OCI-LY1 (cell line): ENCODE results near the gene TAC3.
"Not testable (repeated sequence)": the region's sequence is repeated elsewhere in the genome, so short reads cannot be mapped to it uniquely, and the experiment has no call there.

Source experiments
- H2AFZ ChIP-seq: fragments of 200-600 bp; sonication (generic), shearing (Covaris generic); 2 replicates; pipeline ENCODE4 v1.6.0; 2014; ENCODE audit warnings: antibody characterized with exemption, mild to moderate bottlenecking, low read length
- H3F3A ChIP-seq: fragments of 200-600 bp; sonication (generic), shearing (Covaris generic); 2 replicates; pipeline ENCODE4 v1.6.0; 2014; ENCODE audit warnings: mild to moderate bottlenecking, antibody characterized with exemption, low read length, moderate library complexity; ENCODE audit not compliant: insufficient read depth
- H3K27ac ChIP-seq: fragments of 200-600 bp; sonication (generic); 2 replicates; pipeline ENCODE4 v1.5.1; 2014; ENCODE audit warnings: low read length, mixed run types, mild to moderate bottlenecking, low read depth; ENCODE audit not compliant: poor library complexity, severe bottlenecking
- H3K27me3 ChIP-seq: fragments of 200-600 bp; sonication (generic); 2 replicates; pipeline ENCODE4 v1.6.0; 2014; ENCODE audit warnings: antibody characterized with exemption, mild to moderate bottlenecking, low read length, moderate library complexity; ENCODE audit not compliant: insufficient read depth
- H3K36me3 ChIP-seq: fragments of 200-600 bp; sonication (generic); 2 replicates; pipeline ENCODE4 v1.6.1; 2014; ENCODE audit warnings: mild to moderate bottlenecking, antibody characterized with exemption, low read length, moderate library complexity, mixed read lengths; ENCODE audit not compliant: insufficient read depth
- H3K4me1 ChIP-seq: fragments of 200-600 bp; sonication (generic); 2 replicates; pipeline ENCODE4 v1.5.1; 2014; ENCODE audit warnings: mild to moderate bottlenecking, low read length, moderate library complexity; ENCODE audit not compliant: insufficient read depth, severe bottlenecking
- H3K4me2 ChIP-seq: fragments of 200-600 bp; sonication (generic), shearing (Covaris generic); 2 replicates; pipeline ENCODE4 v1.6.1; 2014; ENCODE audit warnings: low read length
- H3K4me3 ChIP-seq: fragments of 200-600 bp; sonication (generic); 2 replicates; pipeline ENCODE4 v1.5.1; 2014; ENCODE audit warnings: low read length, low read depth, mild to moderate bottlenecking, mixed read lengths; ENCODE audit not compliant: poor library complexity, severe bottlenecking
- H3K79me2 ChIP-seq: fragments of 200-600 bp; shearing (Covaris generic); 2 replicates; pipeline ENCODE4 v1.6.1; 2016; ENCODE audit warnings: mixed run types, low read length, mixed read lengths; ENCODE audit not compliant: insufficient read depth
- H3K9ac ChIP-seq: fragments of 200-600 bp; sonication (generic), shearing (Covaris generic); 2 replicates; pipeline ENCODE4 v1.6.1; 2014; ENCODE audit warnings: mild to moderate bottlenecking, low read length, mixed read lengths
- H3K9me2 ChIP-seq: fragments of 200-600 bp; sonication (generic), shearing (Covaris generic); 2 replicates; pipeline ENCODE4 v1.6.1; 2014; ENCODE audit warnings: low read depth, mild to moderate bottlenecking, low read length, mixed read lengths
- H3K9me3 ChIP-seq: fragments of 200-600 bp; shearing (Covaris generic); 2 replicates; pipeline ENCODE4 v1.6.1; 2014; ENCODE audit warnings: low read length, mixed read lengths
- H4K20me1 ChIP-seq: fragments of 200-600 bp; sonication (generic), shearing (Covaris generic); 2 replicates; pipeline ENCODE4 v1.6.0; 2016; ENCODE audit warnings: mild to moderate bottlenecking, low read length; ENCODE audit not compliant: insufficient read depth
- CTCF ChIP-seq: fragments of 200-600 bp; sonication (generic), shearing (Covaris generic); IDR thresholded peaks from 2 replicates; pipeline ENCODE4 v1.5.1; 2017; ENCODE audit warnings: mild to moderate bottlenecking, antibody characterized with exemption, low read length, moderate library complexity, mixed read lengths
- EZH2 ChIP-seq: fragments of 200-600 bp; sonication (generic), shearing (Covaris generic); IDR thresholded peaks from 2 replicates; pipeline ENCODE4 v1.8.0; 2017; ENCODE audit warnings: borderline replicate concordance, mixed run types, mild to moderate bottlenecking, antibody characterized with exemption, low read length, moderate library complexity, mixed read lengths

The TAC3 gene

DNA sequence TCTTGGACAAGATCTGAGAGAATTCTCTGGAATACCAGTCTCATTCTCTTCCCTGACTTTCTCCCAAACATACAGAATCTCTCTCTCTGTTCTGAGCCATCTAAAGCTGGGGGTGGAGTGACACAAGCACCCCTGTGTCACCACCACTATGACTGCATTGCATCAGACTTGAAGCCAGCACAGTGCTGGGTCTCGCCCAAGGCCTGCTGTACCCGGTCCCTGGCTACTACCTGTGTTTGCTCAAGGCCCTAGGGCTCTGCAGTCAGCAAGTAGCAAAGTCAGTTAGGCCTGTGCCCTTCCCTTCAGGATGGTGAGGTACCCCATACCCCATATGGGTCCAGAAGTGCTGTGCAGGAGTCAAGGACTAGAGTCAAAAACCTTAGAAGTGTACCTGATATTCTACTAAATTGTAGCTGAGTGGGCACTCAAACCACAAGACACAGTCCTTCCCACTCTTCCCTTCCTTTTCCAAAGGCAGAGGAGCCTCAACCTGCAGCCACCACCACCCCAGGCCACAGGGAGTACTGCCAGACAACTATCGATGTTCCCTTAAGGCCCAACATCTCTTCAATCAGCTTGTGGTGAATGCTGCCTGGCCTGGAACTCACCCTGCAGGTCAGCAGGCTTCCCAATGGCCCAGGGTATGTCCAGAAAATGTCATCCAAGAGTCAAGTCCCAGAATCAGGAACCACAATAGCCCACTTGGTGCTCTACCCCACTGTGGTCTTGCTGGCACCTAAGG, 37.8 kb downstream of the TAC3 start:
- H3K4me2 ChIP-seq = no peak overlapping the region
- H2AFZ ChIP-seq = no peak overlapping the region
- no peaks in the 10 kb centered on the region for H3K9me3 ChIP-seq
- no peak overlapping the region for H3K4me3 ChIP-seq
- H3K9me2 ChIP-seq = no peaks in the 10 kb centered on the region
- H3K4me1 ChIP-seq = no peaks in the 10 kb centered on the region
- no peak overlapping the region for H3K27ac ChIP-seq
- H3K36me3 ChIP-seq = no peaks in the 10 kb centered on the region
- no peaks in the 10 kb centered on the region for H4K20me1 ChIP-seq
- TF ChIP-seq EZH2 = no peak
- TF ChIP-seq CTCF = no peak
- no peaks in the 10 kb centered on the region for H3K27me3 ChIP-seq
- no peak overlapping the region for H3K9ac ChIP-seq
- H3K79me2 ChIP-seq = no peaks in the 10 kb centered on the region
- H3F3A ChIP-seq = no peaks in the 10 kb centered on the region

DNA sequence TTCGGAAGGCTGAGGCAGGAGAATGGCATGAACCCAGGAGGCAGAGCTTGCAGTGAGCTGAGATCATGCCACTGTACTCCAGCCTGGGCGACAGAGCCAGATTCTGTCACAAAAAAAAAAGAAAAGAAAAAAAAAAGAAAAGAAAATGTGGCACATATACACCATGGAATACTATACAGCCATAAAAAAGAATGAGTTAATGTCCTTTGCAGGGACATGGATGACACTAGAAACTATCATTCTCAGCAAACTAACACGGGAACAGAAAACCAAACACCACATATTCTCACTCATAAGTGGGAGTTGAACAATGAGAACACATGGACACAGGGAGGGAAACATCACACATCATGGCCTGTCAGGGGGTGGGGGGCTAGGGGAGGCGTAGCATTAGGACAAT, 39.0 kb downstream of the TAC3 start:
- not testable (repeated sequence) for H3K9me3 ChIP-seq, H3K36me3 ChIP-seq, H3K4me1 ChIP-seq, H3K27me3 ChIP-seq, H2AFZ ChIP-seq, H4K20me1 ChIP-seq, H3K9me2 ChIP-seq, H3K4me3 ChIP-seq, H3F3A ChIP-seq, H3K4me2 ChIP-seq, H3K79me2 ChIP-seq, H3K9ac ChIP-seq, H3K27ac ChIP-seq

- not testable (repeated sequence) for H3K79me2 ChIP-seq, H3F3A ChIP-seq, H3K4me3 ChIP-seq, H3K4me2 ChIP-seq, H3K9ac ChIP-seq, H3K9me3 ChIP-seq, H3K4me1 ChIP-seq, H3K36me3 ChIP-seq, H4K20me1 ChIP-seq, H2AFZ ChIP-seq, H3K27me3 ChIP-seq, H3K27ac ChIP-seq, H3K9me2 ChIP-seq
Observed at GRCh38 chr12:56974224-56974623, 42.1 kb downstream of the TAC3 start.

GRCh38 chr12:56968910-56969309, 47.4 kb downstream of the TAC3 start:
- not testable (repeated sequence) for H3K4me1 ChIP-seq, H3K9ac ChIP-seq, H3K79me2 ChIP-seq, H3K27me3 ChIP-seq, H3K9me2 ChIP-seq, H2AFZ ChIP-seq, H3K27ac ChIP-seq, H3K4me2 ChIP-seq, H3K36me3 ChIP-seq, H3F3A ChIP-seq, H4K20me1 ChIP-seq, H3K9me3 ChIP-seq, H3K4me3 ChIP-seq

DNA sequence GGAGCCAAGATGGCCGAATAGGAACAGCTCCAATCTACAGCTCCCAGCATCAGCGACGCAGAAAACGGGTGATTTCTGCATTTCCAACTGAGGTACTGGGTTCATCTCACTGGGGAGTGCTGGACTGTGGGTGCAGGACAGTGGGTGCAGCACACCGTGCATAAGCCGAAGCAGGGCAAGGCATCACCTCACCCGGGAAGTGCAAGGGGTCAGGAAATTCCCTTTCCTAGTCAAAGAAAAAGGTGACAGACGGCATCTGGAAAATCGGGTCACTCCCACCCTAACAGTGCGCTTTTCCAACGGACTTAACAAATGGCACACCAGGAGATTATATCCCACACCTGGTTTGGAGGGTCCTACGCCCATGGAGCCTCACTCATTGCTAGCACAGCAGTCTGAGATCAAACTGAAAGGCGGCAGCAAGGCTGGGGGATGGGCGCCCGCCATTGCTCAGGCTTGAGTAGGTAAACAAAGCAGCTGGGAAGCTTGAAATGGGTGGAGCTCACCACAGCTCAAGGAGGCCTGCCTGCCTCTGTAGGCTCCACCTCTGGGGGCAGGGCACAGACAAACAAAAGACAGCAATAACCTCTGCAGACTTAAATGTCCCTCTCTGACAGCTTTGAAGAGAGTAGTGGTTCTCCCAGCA, 50.2 kb downstream of the TAC3 start:
- H3K9me2 ChIP-seq, H3K4me1 ChIP-seq, H2AFZ ChIP-seq, H3K79me2 ChIP-seq, H3K4me3 ChIP-seq, H3F3A ChIP-seq, H3K9me3 ChIP-seq, H3K4me2 ChIP-seq, H3K27ac ChIP-seq, H3K36me3 ChIP-seq, H3K9ac ChIP-seq, H3K27me3 ChIP-seq, H4K20me1 ChIP-seq: not testable (repeated sequence)

GRCh38 chr12:56965124-56965523, 51.2 kb downstream of the TAC3 start:
- not testable (repeated sequence) for H3K79me2 ChIP-seq, H3F3A ChIP-seq, H3K9me2 ChIP-seq, H2AFZ ChIP-seq, H3K27me3 ChIP-seq, H3K9me3 ChIP-seq, H3K4me1 ChIP-seq, H3K9ac ChIP-seq, H3K36me3 ChIP-seq, H4K20me1 ChIP-seq, H3K4me2 ChIP-seq, H3K27ac ChIP-seq, H3K4me3 ChIP-seq

DNA sequence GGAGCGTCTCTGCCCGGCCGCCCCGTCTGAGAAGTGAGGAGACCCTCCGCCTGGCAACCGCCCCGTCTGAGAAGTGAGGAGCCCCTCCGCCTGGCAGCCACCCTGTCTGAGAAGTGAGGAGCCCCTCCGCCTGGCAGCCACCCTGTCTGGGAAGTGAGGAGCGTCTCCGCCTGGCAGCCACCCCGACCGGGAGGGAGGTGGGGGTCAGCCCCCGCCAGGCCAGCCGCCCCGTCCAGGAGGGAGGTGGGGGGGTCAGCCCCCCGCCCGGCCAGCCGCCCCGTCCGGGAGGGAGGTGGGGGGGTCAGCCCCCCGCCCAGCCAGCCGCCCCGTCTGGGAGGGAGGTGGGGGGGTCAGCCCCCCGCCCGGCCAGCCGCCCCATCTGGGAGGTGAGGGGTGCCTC, 52.8 kb downstream of the TAC3 start:
- H3K4me3 ChIP-seq, H3K4me2 ChIP-seq, H3K9me2 ChIP-seq, H3K9me3 ChIP-seq, H3K9ac ChIP-seq, H4K20me1 ChIP-seq, H3K27ac ChIP-seq, H3K27me3 ChIP-seq, H3K4me1 ChIP-seq, H3F3A ChIP-seq, H2AFZ ChIP-seq, H3K79me2 ChIP-seq, H3K36me3 ChIP-seq: not testable (repeated sequence)
